Smooth muscle cell of trachea (primary cell): Measurements from ENCODE around the gene LY6G5B. TPM values are rescaled to one million over a fixed set of nuclear protein-coding genes. Genes with fewer than 3 reads are reported as not detected.

Experiments
- total RNA-seq: library from RNA; depleted of rRNA; stranded (reverse); fragments of >200 nt; gene quantifications from 2 replicates; pipeline ENCODE4 v1.2.1, GENCODE V29; 2014

LY6G5B gene
- total RNA-seq = 3.2 and 3.8 TPM in 2 replicates

DNA sequence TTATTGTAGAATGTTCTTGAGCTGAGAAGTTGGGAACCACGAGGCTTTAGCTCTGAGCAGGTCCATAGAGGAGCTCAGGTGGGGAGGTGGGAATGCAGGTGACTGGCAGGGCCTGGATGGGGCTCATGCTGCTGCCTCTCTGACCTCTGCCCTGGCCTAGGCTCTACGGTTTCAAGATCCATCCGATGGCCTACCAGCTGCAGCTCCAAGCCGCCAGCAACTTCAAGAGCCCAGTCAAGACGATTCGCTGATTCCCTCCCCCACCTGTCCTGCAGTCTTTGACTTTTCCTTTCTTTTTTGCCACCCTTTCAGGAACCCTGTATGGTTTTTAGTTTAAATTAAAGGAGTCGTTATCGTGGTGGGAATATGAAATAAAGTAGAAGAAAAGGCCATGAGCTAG, at the start of gene LY6G5B:
TSS of gene LY6G5B (plus strand) at position 301 of the 400 bp plus-strand sequence. CDS start 975 bp downstream, outside the sequence.

GRCh38 chr6:31620586-31621319, 49.0 kb upstream of the LY6G5B start, which contains the start of gene PRRC2A:
Gene PRRC2A, plus strand, starts transcription at chr6:31620715. Its CDS starts 2,075 bp downstream, at chr6:31622790.

GRCh38 chr6:31655349-31656237, 14.2 kb upstream of the LY6G5B start, which contains the start of gene APOM:
Gene APOM, plus strand, starts transcription at chr6:31655894. Its CDS starts 73 bp downstream, at chr6:31655967.

GRCh38 chr6:31660381-31661261, 9.2 kb upstream of the LY6G5B start, which contains the start of gene C6orf47:
Gene C6orf47, minus strand, starts transcription at chr6:31660778. Its CDS starts 831 bp downstream, at chr6:31659947.

GRCh38 chr6:31664790-31665500, 4.8 kb upstream of the LY6G5B start, which contains the start of gene GPANK1:
Gene GPANK1, minus strand, starts transcription at chr6:31664997. Its CDS starts 519 bp downstream, at chr6:31664478.

DNA sequence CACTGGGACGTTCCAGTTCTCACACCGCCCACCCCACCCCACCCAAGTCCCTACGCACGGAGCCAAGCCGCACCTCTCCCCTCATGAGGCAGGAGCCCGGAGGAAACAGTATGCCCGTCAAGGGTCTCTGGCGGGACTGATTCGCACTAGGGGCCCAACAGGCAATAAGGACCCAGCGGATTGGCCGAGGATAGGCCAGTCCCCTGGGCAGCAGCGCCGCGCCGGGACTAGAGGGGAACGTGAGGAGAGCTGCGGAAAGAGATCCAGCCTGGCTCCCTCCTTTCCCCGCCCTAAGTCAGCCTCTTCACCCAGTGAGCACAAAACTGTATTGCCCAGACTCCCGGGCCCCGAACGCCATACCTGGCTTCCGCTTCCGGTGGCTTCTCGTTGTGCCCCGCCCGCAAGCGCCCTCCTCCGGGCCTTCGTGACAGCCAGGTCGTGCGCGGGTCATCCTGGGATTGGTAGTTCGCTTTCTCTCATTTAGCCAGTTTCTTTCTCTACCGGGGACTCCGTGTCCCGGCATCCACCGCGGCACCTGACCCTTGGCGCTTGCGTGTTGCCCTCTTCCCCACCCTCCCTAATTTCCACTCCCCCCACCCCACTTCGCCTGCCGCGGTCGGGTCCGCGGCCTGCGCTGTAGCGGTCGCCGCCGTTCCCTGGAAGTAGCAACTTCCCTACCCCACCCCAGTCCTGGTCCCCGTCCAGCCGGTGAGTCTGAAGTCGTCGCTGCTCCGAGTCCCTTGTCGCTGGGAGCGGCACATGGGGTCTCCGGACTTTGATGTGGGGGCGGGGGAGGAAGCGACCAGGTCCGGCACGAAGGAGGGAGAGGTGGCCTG, 4.1 kb upstream of the LY6G5B start, which contains the start of gene CSNK2B:
TSS of gene CSNK2B (plus strand) at position 580 of the 836 bp plus-strand sequence. CDS start 752 bp downstream, outside the sequence.

GRCh38 chr6:31680226-31681134, 10.7 kb downstream of the LY6G5B start, which contains the start of gene LY6G5C:
Gene LY6G5C, minus strand, starts transcription at chr6:31681067. Its CDS starts 694 bp downstream, at chr6:31680373.

GRCh38 chr6:31702819-31703716, 33.3 kb downstream of the LY6G5B start, which contains the start of gene ABHD16A:
Gene ABHD16A, minus strand, starts transcription at chr6:31703324. Its CDS starts 43 bp downstream, at chr6:31703281.

GRCh38 chr6:31706599-31706998, 36.8 kb downstream of the LY6G5B start, which contains the start of gene LY6G6F:
Gene LY6G6F, plus strand, starts transcription at chr6:31706866. Its CDS starts 41 bp downstream, at chr6:31706907.

DNA sequence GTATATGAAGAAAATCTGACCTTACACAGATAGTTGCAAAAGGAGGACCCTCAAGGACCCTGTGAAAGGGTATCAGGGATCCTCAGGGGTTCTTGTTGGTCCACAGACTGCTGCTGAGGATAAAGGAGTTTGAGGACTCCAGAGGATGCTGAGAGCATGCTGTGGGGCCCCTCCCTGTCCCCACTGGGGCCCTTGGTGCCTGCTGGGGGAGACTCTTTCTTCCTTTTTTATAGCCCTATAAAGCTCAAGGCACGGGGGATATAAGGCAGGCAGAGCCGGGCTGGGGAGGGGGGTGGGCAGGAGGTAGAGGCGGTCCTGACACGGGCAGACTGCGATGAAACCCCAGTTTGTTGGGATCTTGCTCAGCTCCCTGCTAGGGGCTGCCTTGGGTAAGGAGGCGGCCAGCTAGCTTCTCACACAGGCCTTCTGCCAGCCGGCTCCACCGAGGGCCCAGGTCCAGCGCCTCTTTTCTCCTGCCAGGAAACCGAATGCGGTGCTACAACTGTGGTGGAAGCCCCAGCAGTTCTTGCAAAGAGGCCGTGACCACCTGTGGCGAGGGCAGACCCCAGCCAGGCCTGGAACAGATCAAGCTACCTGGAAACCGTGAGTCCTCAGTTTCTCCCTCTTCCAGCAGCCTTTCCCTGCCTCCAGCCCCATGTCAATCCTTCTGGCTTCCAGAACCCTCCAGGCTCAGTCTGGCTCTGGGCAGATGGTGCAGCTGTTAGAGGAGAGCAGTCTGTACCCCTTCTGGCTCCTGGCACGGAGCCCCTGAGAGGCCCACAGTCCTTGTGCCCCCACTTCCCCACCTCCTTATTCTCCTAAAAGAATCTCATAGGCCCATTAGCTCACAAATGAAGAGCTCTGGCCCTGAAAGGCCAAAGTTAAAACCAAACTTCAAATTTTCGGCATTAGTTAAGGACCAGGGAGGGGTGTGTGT, 45.5 kb downstream of the LY6G5B start, which contains the start of gene LY6G6D:
TSS of gene LY6G6D (plus strand) at position 327 of the 937 bp plus-strand sequence. CDS start at position 335, 8 bp downstream.

GRCh38 chr6:31721351-31722020, 51.7 kb downstream of the LY6G5B start, which contains the start of gene LY6G6C:
Gene LY6G6C, minus strand, starts transcription at chr6:31721746. Its CDS starts 67 bp downstream, at chr6:31721679.

